CD4-positive, CD25-positive, alpha-beta regulatory T cell (primary cell): ENCODE measurements around the gene STX8. TPM values are rescaled to one million over a fixed set of nuclear protein-coding genes. Genes with fewer than 3 reads are reported as not detected.

Experiments
- ATAC-seq, 2 donors: fragments of 150-1000 bp; cut with Tn5 transposase; one replicate each; pipeline ENCODE4 v1.10.0; 2021; ENCODE audit warnings: low read depth in 2 of 2, moderate number of reproducible peaks in 2 of 2, moderate library complexity in 1 of 2
- DNase-seq, 3 donors: peaks; one replicate each; pipeline versions ENCODE4 v3.0.0 to v3.0.0-alpha.2; 2012 to 2022; ENCODE audit warnings: mixed read lengths in 1 of 3
- H3K27ac ChIP-seq: one replicate; pipeline ENCODE4 v1.7.0; 2013; ENCODE audit warnings: mild to moderate bottlenecking, low read length; ENCODE audit not compliant: insufficient read depth, poor library complexity, severe bottlenecking
- H3K27me3 ChIP-seq: one replicate; pipeline ENCODE4 v1.7.0; 2013; ENCODE audit warnings: low read length; ENCODE audit not compliant: control insufficient read depth, insufficient read depth
- H3K36me3 ChIP-seq: one replicate; pipeline ENCODE4 v1.7.0; 2013; ENCODE audit warnings: mild to moderate bottlenecking, low read length, moderate library complexity; ENCODE audit not compliant: control insufficient read depth, insufficient read depth
- H3K4me1 ChIP-seq: 2 replicates; pipeline ENCODE4 v1.7.0; 2013; ENCODE audit warnings: mild to moderate bottlenecking, low read length; ENCODE audit not compliant: insufficient read depth, control insufficient read depth, poor library complexity, severe bottlenecking
- H3K4me3 ChIP-seq: one replicate; pipeline ENCODE4 v1.7.0; 2013; ENCODE audit warnings: low read depth, mild to moderate bottlenecking, low read length, moderate library complexity
- H3K9me3 ChIP-seq, 2 experiments: 1 replicate in 1 of 2; 2 replicates in 1 of 2; pipeline ENCODE4 v1.7.0; 2013; ENCODE audit warnings: low read length in 2 of 2, mild to moderate bottlenecking in 1 of 2, moderate library complexity in 1 of 2; ENCODE audit not compliant: control insufficient read depth in 2 of 2
- H3K27ac Mint-ChIP-seq, 3 donors: one replicate each; pipeline ENCODE4 v1.8.0; 2020 to 2022; ENCODE audit warnings: mild to moderate bottlenecking in 3 of 3, mixed read lengths in 3 of 3, moderate library complexity in 2 of 3
- H3K27me3 Mint-ChIP-seq: one replicate; pipeline ENCODE4 v1.8.0; 2022; ENCODE audit warnings: mild to moderate bottlenecking, mixed read lengths
- H3K36me3 Mint-ChIP-seq: one replicate; pipeline ENCODE4 v1.8.0; 2020; ENCODE audit warnings: mixed read lengths
- H3K4me1 Mint-ChIP-seq, 4 donors: one replicate each; pipeline ENCODE4 v1.8.0; 2020 to 2022; ENCODE audit warnings: mixed read lengths in 4 of 4, mild to moderate bottlenecking in 1 of 4
- H3K4me3 Mint-ChIP-seq, 4 donors: one replicate each; pipeline ENCODE4 v1.8.0; 2020 to 2022; ENCODE audit warnings: mild to moderate bottlenecking in 4 of 4, mixed read lengths in 4 of 4, moderate library complexity in 3 of 4
- H3K9me3 Mint-ChIP-seq, 7 donors: one replicate each; pipeline ENCODE4 v1.8.0; 2020 to 2022; ENCODE audit warnings: mixed read lengths in 7 of 7, mild to moderate bottlenecking in 3 of 7, moderate library complexity in 2 of 7
- polyA plus RNA-seq, 4 donors: library from polyadenylated mRNA; unstranded; fragments of 300-500 nt; fragmentation: Illumina TruSeq; gene quantifications; one replicate each; pipeline ENCODE4 v1.2.3, GENCODE V29; 2021
- total RNA-seq: library from RNA; stranded (reverse); gene quantifications from one replicate; pipeline ENCODE4 v1.2.3, GENCODE V29; 2022

Gene STX8
- total and polyA plus RNA-seq, 5 donors from 2014 or later: 83.7 to 214 (median 170) TPM

DNA sequence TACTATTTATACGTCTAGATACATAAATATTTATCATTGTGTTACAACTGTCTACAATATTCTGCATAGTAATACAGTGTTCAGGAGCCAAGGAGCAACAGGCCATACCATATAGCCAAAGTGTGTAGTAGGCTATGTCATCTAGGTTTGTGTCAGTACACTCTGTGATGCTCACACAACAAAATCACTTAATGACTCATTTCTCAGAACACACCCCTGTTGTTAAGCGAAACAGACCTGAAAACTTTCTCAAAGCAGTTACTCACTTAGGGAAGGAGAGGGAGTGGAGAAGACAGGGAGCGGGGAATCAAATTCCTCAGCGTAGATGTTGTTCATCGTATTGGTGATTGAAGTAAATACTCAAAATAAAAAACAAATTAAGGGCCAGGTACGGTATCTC is 269.5 kb downstream of the STX8 start:
- ATAC-seq (no peak), DNase-seq (no peak)
- Mint-ChIP-seq H3K36me3 (no peaks in the 10 kb centered on the region), H3K4me1 (peaks cover 0 to 3% (median 1%) of the 10 kb centered on the region in 4 donors), H3K4me3 (no peak overlapping the region), H3K9me3 (no peaks in the 10 kb centered on the region), H3K27me3 (no peaks in the 10 kb centered on the region), H3K27ac (no peak overlapping the region)
- no peaks in the 10 kb centered on the region for H3K4me1 ChIP-seq
- H3K9me3 ChIP-seq: no peaks in the 10 kb centered on the region
- no peaks in the 10 kb centered on the region for H3K36me3 ChIP-seq
- H3K4me3 ChIP-seq: no peak overlapping the region
- H3K27me3 ChIP-seq: no peaks in the 10 kb centered on the region
- no peak overlapping the region for H3K27ac ChIP-seq

- Histone ChIP-seq H3K27me3 (no peaks in the 10 kb centered on the region), H3K4me1 (no peaks in the 10 kb centered on the region), H3K9me3 (no peaks in the 10 kb centered on the region), H3K4me3 (no peak overlapping the region), H3K36me3 (no peaks in the 10 kb centered on the region), H3K27ac (no peak overlapping the region)
- Mint-ChIP-seq H3K27me3 (no peaks in the 10 kb centered on the region), H3K27ac (no peak overlapping the region), H3K9me3 (no peaks in the 10 kb centered on the region), H3K4me1 (peaks cover 0 to 6% (median 2%) of the 10 kb centered on the region in 4 donors), H3K4me3 (no peak overlapping the region), H3K36me3 (peaks cover 9% of the 10 kb centered on the region)
- DNase-seq (no peak), ATAC-seq (no peak)
These were observed 275.9 kb downstream of the STX8 start for GRCh38 chr17:9299695-9300094.

DNA sequence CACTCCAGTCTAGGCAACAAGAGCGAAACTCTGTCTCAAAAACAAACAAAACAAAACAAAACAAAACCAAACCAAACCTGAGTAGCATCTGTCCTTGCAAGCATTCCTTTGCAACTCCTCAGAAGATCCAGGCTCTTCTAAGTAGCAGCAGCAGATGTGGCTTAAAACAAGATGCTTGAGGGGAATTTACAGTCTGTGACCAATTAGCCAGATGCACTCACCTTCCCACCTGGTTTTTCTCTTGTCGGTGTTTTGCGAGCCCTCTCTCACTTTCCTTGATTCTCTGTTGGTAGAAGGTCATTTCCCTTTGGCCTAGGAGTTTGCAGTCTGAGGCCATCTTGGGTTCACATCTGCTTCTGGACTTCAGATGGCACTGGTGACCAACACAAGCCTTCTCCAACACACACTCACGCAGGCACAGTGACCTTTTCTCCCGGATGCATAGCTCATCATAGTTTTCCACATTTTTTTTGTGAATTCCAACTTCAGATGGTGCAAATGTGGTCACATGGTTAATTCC is 276.8 kb downstream of the STX8 start:
- ATAC-seq: no peak
- Mint-ChIP-seq H3K27ac (no peak overlapping the region), H3K9me3 (no peaks in the 10 kb centered on the region), H3K36me3 (peaks cover 14% of the 10 kb centered on the region), H3K27me3 (no peaks in the 10 kb centered on the region), H3K4me1 (peaks cover 0 to 12% (median 2%) of the 10 kb centered on the region in 4 donors), H3K4me3 (no peak overlapping the region)
- no peaks in the 10 kb centered on the region for H3K4me1 ChIP-seq
- H3K27ac ChIP-seq: no peak overlapping the region
- no peaks in the 10 kb centered on the region for H3K36me3 ChIP-seq
- H3K27me3 ChIP-seq: no peaks in the 10 kb centered on the region
- H3K9me3 ChIP-seq: no peaks in the 10 kb centered on the region
- no peak overlapping the region for H3K4me3 ChIP-seq
- no peak for DNase-seq

- H3K36me3 ChIP-seq: no peaks in the 10 kb centered on the region
- H3K9me3 Mint-ChIP-seq: no peaks in the 10 kb centered on the region
- no peak overlapping the region for H3K27ac ChIP-seq
- peaks cover 0 to 12% (median 2%) of the 10 kb centered on the region in 4 donors for H3K4me1 Mint-ChIP-seq
- H3K27me3 Mint-ChIP-seq: no peaks in the 10 kb centered on the region
- no peaks in the 10 kb centered on the region for H3K4me1 ChIP-seq
- H3K9me3 ChIP-seq: no peaks in the 10 kb centered on the region
- ATAC-seq: no peak
- no peaks in the 10 kb centered on the region for H3K27me3 ChIP-seq
- peaks cover 14% of the 10 kb centered on the region for H3K36me3 Mint-ChIP-seq
- no peak overlapping the region for H3K27ac Mint-ChIP-seq
- no peak for DNase-seq
- H3K4me3 ChIP-seq: no peak overlapping the region
- H3K4me3 Mint-ChIP-seq: no peak overlapping the region
These were observed 277.5 kb downstream of the STX8 start for GRCh38 chr17:9298135-9298534.

GRCh38 chr17:9294661-9295210 is 280.9 kb downstream of the STX8 start:
- ATAC-seq (no peak), DNase-seq (no peak)
- Mint-ChIP-seq H3K27ac (peak overlapping the region in 2 of 3 donors; percentile 0 to 43), H3K4me1 (peaks cover 12 to 22% (median 15%) of the 10 kb centered on the region in 4 donors), H3K36me3 (peaks cover 11% of the 10 kb centered on the region), H3K9me3 (no peaks in the 10 kb centered on the region), H3K4me3 (no peak overlapping the region), H3K27me3 (no peaks in the 10 kb centered on the region)
- H3K9me3 ChIP-seq: no peaks in the 10 kb centered on the region
- H3K36me3 ChIP-seq: no peaks in the 10 kb centered on the region
- no peaks in the 10 kb centered on the region for H3K27me3 ChIP-seq
- peaks cover 4% of the 10 kb centered on the region for H3K4me1 ChIP-seq
- no peak overlapping the region for H3K27ac ChIP-seq
- H3K4me3 ChIP-seq: no peak overlapping the region

DNA sequence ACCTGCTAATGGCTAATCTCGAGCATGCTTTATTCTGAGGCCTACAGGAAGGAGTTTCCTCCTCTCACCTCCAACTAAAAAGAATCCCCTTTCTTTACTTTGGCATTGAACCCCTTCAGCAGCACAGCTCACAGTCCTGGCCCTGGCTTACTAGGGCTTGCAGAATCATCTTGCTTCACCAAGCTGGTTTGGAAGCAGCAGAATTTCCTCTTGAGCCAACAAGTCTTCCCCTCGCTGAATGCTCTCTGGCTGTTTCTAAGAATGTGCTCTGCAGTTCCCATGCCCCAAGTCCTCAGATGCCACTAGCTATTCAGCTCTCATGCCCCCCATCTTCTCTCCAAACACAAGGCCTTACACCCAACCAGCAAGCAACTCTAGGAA is 283.1 kb downstream of the STX8 start:
- peak overlapping the region in 1 of 3 donors; percentile 14 for H3K27ac Mint-ChIP-seq
- no peaks in the 10 kb centered on the region for H3K27me3 Mint-ChIP-seq
- no peaks in the 10 kb centered on the region for H3K27me3 ChIP-seq
- no peaks in the 10 kb centered on the region for H3K36me3 ChIP-seq
- H3K4me3 Mint-ChIP-seq: no peak overlapping the region
- peaks cover 4% of the 10 kb centered on the region for H3K4me1 ChIP-seq
- H3K4me1 Mint-ChIP-seq: peaks cover 12 to 28% (median 24%) of the 10 kb centered on the region in 4 donors
- no peaks in the 10 kb centered on the region for H3K9me3 ChIP-seq
- DNase-seq (no peak), ATAC-seq (no peak)
- no peak overlapping the region for H3K4me3 ChIP-seq
- no peaks in the 10 kb centered on the region for H3K9me3 Mint-ChIP-seq
- H3K36me3 Mint-ChIP-seq: peaks cover 9% of the 10 kb centered on the region
- H3K27ac ChIP-seq: no peak overlapping the region

DNA sequence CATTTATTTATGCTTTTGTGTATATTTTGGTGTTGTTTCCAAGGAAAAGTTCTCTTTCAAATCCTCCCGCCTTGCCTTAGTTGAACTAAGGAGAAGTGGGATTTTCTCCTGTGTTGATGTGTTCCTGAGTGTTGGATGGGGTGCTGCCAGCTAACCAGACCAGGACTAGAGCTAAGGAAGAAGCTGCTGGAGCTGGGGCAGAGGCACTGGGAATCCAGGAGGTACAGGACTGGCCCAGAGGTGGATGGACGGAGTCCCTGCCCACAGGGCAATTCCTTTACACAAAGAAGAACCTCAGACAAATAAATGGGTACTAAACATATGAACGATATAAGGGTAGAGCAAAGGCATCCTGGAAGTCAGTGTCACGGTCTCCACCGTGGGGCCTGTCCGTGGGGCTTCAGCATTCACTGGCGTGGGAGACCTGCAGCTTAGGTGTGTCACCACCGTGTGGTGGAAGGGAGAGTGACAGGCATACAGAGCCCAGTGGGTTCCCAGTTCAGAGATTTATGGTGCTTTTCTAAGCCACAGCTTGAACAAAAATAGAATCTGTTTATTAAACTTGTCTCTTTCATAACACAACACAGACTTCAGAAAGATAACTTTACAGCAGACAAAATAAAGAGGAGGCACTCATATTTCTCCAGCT is 283.6 kb downstream of the STX8 start:
- H3K9me3 ChIP-seq: no peaks in the 10 kb centered on the region
- Mint-ChIP-seq H3K4me1 (peaks cover 12 to 28% (median 24%) of the 10 kb centered on the region in 4 donors), H3K36me3 (peaks cover 12% of the 10 kb centered on the region), H3K27ac (no peak overlapping the region), H3K9me3 (no peaks in the 10 kb centered on the region), H3K4me3 (no peak overlapping the region), H3K27me3 (no peaks in the 10 kb centered on the region)
- no peak overlapping the region for H3K27ac ChIP-seq
- H3K4me1 ChIP-seq: peaks cover 4% of the 10 kb centered on the region
- H3K36me3 ChIP-seq: no peaks in the 10 kb centered on the region
- no peak for ATAC-seq
- H3K4me3 ChIP-seq: no peak overlapping the region
- DNase-seq: peak in 1 of 3 donors; percentile 29
- H3K27me3 ChIP-seq: no peaks in the 10 kb centered on the region

GRCh38 chr17:9290226-9290613 is 285.4 kb downstream of the STX8 start:
- Mint-ChIP-seq H3K4me1 (peaks cover 11 to 28% (median 24%) of the 10 kb centered on the region in 4 donors), H3K4me3 (peak overlapping the region in 1 of 4 donors; percentile 32), H3K27me3 (no peaks in the 10 kb centered on the region), H3K9me3 (no peaks in the 10 kb centered on the region), H3K36me3 (peaks cover 20% of the 10 kb centered on the region), H3K27ac (peak overlapping the region in 2 of 3 donors; percentile 18 to 73)
- H3K4me1 ChIP-seq: peaks cover 4% of the 10 kb centered on the region
- DNase-seq: no peak
- H3K36me3 ChIP-seq: no peaks in the 10 kb centered on the region
- H3K27me3 ChIP-seq: no peaks in the 10 kb centered on the region
- ATAC-seq: peak in 1 of 2 donors; percentile 22
- H3K9me3 ChIP-seq: no peaks in the 10 kb centered on the region
- peak overlapping the region; percentile 6 for H3K4me3 ChIP-seq
- H3K27ac ChIP-seq: no peak overlapping the region
